ENCODE results near the gene LIFR.

- TF ChIP-seq EZH2 (IDR thresholded peaks at IDR 0.05), result no peak
- TF ChIP-seq JUND (IDR thresholded peaks at IDR 0.05), result no peak
- TF ChIP-seq, protein P1, sequence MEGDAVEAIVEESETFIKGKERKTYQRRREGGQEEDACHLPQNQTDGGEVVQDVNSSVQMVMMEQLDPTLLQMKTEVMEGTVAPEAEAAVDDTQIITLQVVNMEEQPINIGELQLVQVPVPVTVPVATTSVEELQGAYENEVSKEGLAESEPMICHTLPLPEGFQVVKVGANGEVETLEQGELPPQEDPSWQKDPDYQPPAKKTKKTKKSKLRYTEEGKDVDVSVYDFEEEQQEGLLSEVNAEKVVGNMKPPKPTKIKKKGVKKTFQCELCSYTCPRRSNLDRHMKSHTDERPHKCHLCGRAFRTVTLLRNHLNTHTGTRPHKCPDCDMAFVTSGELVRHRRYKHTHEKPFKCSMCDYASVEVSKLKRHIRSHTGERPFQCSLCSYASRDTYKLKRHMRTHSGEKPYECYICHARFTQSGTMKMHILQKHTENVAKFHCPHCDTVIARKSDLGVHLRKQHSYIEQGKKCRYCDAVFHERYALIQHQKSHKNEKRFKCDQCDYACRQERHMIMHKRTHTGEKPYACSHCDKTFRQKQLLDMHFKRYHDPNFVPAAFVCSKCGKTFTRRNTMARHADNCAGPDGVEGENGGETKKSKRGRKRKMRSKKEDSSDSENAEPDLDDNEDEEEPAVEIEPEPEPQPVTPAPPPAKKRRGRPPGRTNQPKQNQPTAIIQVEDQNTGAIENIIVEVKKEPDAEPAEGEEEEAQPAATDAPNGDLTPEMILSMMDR (IDR thresholded peaks at IDR 0.05 in 2 of 3, conservative IDR thresholded peaks at IDR 0.05 in 1 of 3; ENCODE audit: borderline replicate concordance in 1 of 3, insufficient read depth in 1 of 3, low read depth in 2 of 3, low read length in 2 of 3), result no peak
- TF ChIP-seq POLR2AphosphoS5 (IDR thresholded peaks at IDR 0.05; ENCODE audit: low read depth, low read length), result no peak
- no peak for TF ChIP-seq POLR2A (IDR thresholded peaks at IDR 0.05; ENCODE audit: borderline replicate concordance, extremely low read depth, insufficient read depth, insufficient read length)
- TF ChIP-seq YY1 (IDR thresholded peaks at IDR 0.05; ENCODE audit: extremely low read depth, insufficient replicate concordance, low read depth, low read length), result no peak
- TF ChIP-seq SRF (IDR thresholded peaks at IDR 0.05; ENCODE audit: low read depth), result no peak
- TF ChIP-seq ZNF274 (IDR thresholded peaks at IDR 0.05; ENCODE audit: low read depth, low read length), result no peak
- TF ChIP-seq, protein P2, sequence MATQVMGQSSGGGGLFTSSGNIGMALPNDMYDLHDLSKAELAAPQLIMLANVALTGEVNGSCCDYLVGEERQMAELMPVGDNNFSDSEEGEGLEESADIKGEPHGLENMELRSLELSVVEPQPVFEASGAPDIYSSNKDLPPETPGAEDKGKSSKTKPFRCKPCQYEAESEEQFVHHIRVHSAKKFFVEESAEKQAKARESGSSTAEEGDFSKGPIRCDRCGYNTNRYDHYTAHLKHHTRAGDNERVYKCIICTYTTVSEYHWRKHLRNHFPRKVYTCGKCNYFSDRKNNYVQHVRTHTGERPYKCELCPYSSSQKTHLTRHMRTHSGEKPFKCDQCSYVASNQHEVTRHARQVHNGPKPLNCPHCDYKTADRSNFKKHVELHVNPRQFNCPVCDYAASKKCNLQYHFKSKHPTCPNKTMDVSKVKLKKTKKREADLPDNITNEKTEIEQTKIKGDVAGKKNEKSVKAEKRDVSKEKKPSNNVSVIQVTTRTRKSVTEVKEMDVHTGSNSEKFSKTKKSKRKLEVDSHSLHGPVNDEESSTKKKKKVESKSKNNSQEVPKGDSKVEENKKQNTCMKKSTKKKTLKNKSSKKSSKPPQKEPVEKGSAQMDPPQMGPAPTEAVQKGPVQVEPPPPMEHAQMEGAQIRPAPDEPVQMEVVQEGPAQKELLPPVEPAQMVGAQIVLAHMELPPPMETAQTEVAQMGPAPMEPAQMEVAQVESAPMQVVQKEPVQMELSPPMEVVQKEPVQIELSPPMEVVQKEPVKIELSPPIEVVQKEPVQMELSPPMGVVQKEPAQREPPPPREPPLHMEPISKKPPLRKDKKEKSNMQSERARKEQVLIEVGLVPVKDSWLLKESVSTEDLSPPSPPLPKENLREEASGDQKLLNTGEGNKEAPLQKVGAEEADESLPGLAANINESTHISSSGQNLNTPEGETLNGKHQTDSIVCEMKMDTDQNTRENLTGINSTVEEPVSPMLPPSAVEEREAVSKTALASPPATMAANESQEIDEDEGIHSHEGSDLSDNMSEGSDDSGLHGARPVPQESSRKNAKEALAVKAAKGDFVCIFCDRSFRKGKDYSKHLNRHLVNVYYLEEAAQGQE (IDR thresholded peaks at IDR 0.05; ENCODE audit: low read depth), result no peak
- TF ChIP-seq, protein P3, sequence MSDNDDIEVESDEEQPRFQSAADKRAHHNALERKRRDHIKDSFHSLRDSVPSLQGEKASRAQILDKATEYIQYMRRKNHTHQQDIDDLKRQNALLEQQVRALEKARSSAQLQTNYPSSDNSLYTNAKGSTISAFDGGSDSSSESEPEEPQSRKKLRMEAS (IDR thresholded peaks at IDR 0.05), result no peak
- no peak for TF ChIP-seq SP1 (IDR thresholded peaks at IDR 0.05; ENCODE audit: low read depth)
- no peak for TF ChIP-seq CBX3 (IDR thresholded peaks at IDR 0.05; ENCODE audit: low read depth)
- no peak for TF ChIP-seq RAD21 (IDR thresholded peaks at IDR 0.05; ENCODE audit: low read depth)
- TF ChIP-seq, protein P4, sequence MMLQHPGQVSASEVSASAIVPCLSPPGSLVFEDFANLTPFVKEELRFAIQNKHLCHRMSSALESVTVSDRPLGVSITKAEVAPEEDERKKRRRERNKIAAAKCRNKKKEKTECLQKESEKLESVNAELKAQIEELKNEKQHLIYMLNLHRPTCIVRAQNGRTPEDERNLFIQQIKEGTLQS (IDR thresholded peaks at IDR 0.05), result no peak
Measured at GRCh38 chr5:38426490-38426889, 130.0 kb downstream of the LIFR start.

Data from HCT116 (cell line).